GM19452 (cell line): Measurements from ENCODE around the gene NPVF.

ENCODE experiments used
- ATAC-seq: cut with Tn5 transposase; IDR thresholded peaks from one replicate; pipeline ENCODE4 v1.9.1; 2021; ENCODE audit not compliant: unreplicated experiment

Gene NPVF, protein sequence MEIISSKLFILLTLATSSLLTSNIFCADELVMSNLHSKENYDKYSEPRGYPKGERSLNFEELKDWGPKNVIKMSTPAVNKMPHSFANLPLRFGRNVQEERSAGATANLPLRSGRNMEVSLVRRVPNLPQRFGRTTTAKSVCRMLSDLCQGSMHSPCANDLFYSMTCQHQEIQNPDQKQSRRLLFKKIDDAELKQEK

DNA sequence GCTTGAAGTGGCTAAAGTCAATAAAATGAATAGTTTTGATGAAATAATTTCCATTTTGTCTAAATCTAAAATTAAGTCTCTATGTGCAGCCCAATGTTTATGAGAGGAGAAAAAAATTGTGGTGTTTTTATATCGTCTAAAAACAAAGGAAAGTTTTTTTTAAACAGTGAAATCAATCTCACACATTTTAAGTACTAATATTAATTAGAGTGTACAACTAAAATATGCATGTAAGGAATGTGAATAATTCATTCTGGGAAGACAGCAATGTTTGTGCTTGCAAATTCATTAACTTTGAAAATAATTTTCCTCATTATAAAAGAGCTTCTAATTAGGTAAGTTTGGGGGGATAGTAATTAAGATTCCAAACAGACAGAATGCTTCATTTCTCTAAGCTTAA lies at the start of gene NPVF:
TSS of gene NPVF (minus strand) at position 101 of the 400 bp plus-strand sequence. CDS start at position 54, 47 bp downstream.
- ATAC-seq: no peak

DNA sequence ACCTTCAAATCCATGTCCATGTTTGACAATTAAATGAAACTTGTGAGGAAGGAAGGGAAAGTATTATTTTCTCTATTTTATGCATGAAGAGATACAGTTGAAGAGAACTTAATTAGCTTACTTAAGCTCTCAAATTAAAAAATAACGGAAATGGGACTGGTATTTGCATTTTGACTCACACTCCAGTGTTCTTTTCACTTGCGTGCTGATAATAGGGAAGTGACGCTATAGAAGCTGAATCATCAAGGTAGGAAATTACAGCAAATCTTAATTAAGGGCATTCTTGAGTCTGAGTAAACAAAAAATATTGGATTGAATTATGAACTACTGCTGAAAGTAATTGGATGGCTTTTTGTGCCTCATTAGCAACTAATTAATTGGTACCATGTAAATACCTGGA lies 44.0 kb upstream of the NPVF start:
- no peak for ATAC-seq

DNA sequence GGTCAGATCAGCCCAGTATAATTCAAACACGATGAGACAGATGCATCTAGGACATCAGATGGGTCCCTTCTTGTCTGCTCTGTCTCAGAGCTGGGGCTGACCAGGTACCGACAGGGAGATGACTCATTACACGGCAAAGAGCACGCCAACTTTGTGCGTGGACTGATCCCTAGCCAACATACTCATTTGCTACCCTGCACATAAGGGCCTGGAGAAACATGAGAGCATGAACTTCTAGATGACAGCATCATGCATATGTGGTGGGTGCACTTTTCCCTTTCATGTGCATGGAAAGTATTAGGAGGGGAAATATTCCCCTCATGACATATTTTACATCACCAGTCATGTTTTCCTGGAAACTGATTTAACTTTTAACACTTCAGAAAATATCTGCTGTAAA lies 35.1 kb upstream of the NPVF start:
- no peak for ATAC-seq

DNA sequence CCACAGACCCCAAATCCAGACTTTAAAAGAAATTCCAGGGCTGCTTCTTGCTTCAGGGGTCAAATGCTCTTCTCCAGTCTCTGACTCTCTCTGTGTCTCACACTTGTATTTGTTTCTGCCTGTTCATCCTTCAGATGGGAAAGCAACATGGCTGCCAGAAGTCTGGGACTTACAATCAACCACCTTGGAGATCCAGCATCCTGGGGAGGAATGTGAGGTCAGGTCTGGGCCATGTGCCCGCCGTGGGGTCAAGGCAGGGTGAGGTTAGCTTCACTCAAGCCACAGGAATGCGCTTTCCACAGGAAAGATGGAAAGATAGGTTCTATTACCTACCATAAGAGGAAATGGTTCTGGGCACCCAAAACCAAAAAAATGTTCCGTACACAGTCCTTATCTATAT lies 34.3 kb upstream of the NPVF start:
- ATAC-seq: no peak

DNA sequence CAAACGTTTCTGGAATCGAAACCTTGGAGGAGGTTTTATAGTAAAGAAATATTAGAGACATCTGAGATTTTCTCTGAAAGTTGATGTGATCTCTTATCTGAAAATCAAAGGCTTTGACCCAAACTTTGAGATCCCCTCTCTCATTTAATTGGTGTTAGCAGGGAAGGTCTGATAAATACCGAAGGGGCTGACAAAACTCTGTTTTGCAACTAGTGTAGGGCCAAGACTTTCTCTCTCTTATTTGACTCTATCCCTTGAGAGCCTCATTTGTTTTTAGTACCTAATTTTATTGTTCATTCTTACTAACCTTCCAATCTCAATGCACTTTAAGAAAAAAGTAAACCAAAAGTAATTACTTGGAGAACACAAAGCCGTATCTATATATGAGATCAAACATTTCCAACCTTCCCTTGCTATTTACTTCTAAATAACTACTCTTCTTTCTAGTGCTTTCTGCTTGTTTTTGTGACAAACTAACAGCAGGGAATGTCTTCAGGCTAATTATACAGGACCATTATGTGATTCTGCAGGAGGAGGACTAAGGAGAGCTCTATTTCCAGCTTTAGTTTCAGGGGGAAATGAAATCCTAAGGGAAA lies 33.4 kb upstream of the NPVF start:
- ATAC-seq: no peak

DNA sequence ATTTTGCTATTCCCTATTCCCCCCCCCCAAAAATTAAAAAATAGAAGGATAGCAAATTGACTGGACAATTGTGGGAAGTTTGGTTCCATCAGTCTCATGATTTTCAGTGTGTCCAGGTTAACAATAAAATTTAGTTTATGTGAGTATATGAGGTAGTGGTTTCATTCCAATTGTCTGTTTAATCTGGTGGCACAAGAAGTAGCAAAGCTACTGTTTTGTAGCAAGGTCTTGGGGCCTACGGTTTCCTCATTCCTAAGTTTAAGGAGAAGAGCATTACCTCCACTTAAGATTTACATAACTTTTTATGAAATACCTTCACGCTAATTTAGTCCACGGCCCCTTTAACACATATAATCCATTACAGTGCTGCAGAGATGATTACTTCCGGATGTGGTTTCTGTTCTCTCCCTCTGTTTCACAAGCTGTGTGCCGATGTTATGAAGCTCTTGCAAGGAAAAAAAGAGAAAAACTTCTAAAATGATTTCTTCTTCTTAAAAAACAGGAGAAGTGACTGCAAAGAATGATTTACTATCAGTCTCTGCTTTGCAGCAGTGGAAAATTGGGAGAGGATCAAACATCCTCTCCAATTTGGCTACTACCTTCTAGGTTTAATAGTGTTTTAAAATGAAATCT lies 32.7 kb upstream of the NPVF start:
- no peak for ATAC-seq

DNA sequence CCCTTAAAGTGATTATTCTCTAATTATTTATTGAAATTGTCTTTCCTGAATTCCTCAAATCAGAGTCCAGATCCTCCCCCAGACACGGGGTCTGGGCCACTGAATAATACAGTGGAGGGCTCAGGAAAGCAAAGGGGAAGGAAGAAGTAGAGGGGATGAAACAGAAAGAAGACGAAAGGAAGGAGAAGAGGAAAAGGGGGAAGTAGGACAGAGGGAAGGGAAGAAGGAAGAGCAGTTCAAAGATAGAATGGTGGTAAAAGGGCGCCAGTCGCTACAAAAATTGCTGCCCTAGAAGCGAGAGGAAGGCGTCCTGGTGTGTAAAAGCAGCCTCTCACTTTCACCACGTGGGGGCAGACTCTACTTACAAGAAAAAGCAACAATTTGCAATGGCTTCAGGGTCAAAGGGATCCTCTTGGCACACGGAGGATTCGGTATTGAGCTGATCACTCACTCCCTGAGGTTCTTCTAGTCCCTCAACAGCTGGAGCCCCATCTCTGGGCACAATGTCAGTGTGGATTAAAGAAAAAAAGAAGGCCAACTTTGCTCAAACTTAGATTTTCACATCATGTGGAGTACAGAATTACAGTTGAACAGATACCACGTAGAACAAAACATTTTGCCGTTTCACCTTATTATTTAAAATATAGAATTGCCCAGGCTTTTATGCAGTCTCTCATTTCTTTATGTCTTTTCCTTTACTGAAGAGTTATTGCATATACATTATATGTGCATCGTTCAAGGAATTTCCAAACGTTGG lies 31.4 kb upstream of the NPVF start:
- peak; percentile 86 for ATAC-seq

DNA sequence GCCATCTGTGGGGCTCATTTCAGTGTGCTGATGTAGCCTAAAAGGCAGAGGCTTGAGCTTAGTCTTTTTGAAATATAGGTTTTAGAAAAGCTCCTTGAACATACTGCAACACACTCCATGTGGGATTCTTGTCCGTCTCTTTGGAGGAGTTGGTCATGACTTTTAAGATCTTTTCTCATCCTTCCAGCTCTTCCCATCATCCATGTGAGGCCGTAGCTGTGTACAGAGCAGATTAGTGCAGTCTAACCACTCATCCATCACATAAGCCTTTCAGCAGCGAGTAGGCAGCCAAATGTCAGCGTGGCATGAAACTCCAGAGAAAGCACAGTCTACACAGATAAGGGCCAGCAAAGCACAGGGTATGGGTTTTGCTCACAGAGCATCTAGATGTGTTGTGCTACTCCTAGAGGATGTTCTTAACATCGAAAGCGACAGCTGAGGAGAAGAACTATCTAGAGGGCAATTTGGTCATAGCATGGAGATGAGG lies 28.1 kb upstream of the NPVF start:
- no peak for ATAC-seq

DNA sequence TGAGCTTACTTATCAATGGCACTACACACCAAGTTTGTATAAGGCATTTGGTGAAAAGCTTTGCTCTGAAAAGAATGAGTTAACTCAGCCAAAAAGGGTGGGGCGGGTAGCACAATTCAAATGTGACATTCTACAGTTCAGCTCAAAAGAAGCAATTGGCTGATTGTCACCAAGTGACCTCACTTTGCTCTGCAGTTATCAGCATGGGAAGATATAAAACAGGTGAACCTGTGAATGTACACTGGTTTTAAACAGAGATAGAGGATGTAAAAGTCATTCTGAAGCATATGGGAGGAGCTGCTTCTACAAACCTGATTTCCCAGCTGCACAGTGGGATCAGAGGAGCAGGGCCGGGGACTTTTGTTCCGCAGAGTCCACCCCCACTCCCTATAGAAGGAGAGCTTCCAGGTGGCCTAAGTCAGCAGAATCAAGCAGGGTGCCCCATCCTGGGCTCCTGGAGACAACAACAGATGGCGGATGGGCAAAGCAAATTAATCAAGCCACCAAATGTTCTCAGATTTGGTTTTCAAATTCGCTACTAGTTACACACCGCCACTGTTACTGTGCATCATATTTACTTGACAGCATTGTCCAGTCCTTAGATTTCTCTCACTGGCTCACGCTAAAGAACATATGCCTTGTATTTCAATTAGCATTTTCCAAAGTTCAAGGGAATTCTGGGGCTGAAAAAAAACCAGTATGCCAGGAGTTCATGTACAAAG lies 27.5 kb upstream of the NPVF start:
- ATAC-seq: no peak

DNA sequence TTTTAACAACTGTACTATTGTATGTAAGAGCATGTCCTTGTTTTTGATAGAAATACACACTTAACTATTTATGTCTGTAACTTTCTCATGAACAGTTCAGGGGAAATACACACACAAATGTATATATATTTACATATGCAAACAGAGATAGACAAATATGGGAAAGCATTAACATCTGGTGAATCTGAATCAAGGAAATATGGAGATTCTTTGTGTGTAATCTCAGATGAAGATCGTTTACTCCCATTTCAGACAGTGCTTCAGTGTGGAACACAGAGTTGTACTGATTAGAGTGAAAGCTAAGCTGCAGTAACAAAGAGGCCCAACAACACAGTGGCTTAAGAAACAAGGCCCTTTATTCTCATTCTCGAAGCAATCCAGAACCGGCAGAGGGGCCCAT lies 26.3 kb upstream of the NPVF start:
- no peak for ATAC-seq

DNA sequence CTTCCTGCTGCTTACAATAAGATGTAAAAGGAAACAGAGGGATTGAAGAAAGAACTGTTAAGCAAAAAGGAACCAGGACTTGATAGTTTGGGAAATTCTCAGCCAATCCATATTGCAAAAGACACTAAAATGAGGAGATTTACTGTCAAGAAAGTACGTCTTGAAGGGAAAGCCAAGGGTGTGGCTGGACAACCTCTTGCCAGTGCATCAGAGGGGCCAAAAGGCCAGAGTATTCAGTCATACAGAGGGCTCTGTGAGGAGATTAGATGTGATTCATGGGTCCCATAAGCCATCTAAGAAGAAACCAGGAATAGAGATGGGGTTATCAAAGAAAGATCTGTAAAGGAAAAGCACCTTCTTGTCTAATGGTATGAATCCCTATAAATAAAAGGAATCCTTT lies 25.4 kb upstream of the NPVF start:
- ATAC-seq: no peak

DNA sequence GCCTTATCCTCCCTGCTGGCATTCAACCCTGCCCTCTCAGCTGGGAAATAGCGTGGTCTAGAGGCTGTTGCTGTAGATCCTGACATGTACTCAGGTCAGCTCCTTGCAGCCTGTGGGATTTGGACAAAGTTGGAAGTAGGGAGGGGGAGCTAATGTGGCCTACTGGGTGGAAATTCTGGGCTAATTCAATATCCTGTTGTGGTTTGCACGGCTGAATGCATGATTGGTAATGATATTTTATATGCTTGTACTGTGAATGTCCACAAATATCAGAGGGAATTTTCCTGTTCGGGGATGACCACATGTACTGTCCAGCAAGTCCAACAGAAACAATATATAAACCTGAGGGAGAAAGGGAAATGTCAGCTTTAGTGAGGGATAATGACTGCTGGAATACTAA lies 22.1 kb upstream of the NPVF start:
- ATAC-seq: no peak

DNA sequence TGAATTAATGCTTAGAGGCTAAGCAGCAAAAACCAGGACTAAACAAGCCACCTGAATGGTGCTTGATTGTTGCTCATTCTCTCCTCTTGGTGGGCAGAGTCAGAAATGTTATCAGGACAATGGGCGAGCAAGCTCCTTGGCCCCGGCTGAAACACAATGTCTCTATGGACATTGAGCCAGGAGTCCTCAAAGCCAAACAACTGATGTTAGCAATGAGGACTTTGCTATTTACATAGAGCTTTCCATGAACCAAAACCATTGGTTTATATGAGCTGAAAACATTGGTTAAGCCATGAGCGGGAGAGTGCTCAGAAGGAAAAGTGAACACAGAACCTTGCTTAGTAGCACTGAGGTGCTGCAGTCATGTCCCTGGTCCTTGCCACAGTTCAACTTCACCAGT lies 21.5 kb upstream of the NPVF start:
- no peak for ATAC-seq

DNA sequence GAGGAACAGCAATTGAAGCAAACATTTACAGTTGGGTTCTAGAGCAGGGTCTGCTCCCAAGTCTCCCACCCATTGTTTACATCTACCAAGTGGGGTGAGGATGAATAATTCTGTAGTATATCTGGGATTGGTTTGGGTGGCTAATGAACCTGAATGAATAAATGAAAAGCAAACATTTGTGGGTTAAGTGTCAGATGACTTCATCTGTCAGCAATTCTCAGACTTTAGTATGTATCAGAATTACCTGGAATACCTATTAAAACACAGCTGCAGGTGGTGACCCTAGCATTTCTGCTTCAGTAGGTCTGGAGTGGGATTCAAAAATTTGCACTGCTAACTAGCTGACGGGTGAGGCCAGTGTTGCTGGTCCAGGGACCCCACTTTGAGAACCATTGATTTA lies 18.0 kb upstream of the NPVF start:
- no peak for ATAC-seq

DNA sequence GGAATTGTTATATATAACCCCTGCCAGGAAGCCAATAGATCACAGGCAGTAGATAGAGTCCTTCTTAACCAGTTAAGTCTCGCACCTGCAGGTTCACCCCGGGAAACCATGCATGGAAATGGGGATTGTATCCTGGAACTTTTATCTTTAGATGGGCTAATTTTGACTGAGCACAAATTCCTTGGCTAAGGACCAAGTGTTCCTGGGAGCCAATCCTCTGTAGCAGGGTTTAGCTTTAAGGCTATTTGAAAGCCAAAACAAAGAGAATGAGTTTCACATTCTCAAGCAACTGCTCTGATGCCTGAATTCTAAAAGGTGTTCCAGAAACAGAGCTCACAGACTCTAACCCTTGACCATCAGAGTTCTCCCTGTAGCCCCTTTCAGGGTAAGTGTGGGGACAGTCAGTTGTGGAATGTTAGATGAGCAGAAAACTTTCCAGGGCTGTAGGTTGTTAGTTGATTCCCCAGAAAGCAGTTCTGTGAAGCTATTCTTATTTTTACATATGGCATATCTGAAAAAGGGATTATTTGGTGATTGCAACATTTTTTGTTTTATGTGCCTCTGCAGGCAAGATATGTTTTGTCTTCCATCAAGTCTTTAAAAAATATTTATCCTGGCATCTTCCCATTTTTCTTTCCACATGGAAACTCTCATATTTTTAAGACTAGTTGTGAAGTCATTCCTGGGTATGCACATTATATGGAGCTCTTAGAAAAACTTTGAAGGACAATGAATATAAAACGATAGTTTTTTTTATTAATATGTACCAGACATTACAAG lies 16.2 kb upstream of the NPVF start:
- no peak for ATAC-seq

DNA sequence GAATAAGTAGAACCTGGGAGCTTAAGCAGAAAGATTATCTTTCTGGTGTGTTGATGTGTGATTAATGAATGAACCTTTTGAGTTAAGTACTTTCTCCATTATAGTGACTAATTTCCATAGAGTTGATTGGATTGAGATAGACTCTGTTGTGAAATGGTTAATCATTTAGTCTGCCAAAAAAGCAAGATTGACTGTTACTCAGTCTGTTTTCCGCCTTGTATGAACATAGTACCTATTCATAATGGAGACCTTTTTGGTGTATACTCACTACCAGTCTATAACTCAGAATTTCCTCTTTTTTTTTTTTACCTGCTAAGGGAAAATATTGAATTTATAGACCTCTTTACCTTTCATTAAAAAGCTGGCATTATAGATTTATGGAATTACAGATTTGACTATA lies 14.4 kb upstream of the NPVF start:
- no peak for ATAC-seq

DNA sequence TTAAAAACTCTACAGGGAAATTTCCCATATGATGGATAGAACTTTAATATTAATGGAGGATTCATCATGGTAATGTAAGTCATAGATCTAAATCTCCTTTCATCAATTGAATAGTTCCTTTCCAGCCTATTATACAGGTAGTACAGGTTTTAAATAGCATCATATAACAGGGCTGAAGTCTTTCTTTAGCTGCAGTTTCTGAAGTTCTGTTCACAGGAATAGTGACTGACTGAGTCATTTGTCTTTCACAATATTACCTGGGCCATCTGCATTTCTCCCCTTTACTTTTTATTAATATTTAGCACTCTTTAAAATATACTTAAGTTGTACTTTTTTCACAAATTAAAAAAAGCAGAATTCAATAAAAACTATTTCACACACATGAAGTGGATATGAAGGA lies 12.6 kb upstream of the NPVF start:
- ATAC-seq: no peak

DNA sequence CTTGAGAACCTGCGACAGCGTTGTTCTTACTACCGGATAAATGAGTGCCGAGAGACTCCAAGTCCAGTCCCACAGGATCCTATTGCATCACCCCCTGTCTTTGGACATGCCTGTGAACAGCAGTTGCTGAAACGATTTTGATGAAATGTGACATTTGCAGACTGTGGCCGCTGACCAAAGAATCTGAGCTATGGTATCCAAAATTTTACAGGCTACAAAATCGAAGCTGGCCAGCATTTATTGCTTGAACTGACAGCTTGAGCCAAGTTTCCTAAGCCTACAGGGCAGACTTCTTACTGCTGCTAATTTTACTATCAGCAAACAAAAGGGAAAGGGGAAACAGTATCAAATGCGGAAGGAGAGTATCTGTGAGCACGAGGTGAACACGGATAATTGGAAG lies 12.1 kb upstream of the NPVF start:
- no peak for ATAC-seq

DNA sequence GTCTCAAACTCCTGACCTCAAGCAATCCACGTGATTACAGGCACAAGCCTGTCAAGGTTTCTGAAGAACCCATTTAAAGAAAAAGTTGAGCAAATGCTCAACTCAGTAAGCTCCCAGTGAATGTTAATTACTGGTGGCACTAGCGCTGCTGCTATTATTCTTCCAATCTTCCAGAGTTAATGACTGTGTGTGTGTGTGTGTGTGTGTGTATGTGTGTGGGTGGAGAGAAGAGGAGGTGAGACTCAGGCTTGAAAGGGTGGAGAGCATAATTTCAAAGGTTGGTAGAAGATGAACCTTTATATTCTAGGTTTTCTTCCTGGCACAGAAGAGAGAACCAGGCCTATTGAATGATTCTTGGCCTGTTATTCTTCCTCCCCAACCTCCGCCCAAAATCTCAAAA lies 11.6 kb upstream of the NPVF start:
- ATAC-seq: no peak

DNA sequence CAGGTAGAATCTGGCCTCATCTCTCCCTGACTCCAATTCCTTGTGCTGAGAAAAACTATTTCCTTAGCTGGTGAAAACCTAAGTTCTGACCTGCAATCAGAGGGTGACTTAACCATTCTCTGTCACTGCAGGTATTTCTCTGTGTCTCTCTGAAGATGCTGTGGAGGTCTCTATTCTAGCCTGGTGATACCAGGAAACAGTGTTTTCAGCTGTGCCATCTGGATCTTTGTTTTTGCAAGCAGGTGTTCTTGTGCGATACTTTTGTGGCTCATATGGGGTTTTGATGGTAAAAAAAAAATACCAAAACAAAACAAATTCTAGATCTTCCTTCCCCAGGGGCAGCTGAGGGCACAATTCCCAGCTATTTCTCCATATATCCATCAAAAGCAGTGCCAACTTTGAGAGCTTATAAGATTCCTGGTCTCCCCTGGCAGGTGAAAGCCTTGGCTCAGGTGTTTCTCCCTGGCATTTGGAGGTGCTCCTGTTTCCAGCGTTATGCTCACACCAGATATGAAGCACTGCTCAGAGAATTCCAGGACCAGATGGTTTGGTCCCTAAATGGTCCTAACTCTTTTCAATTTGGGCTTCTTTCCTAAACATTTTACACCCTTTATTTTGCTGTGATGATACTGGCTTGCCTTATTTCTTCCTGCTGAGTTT lies 9.9 kb upstream of the NPVF start:
- no peak for ATAC-seq
